ENCODE measurements around the gene OGDH. TPM values are rescaled to one million over a fixed set of nuclear protein-coding genes. Genes with fewer than 3 reads are reported as not detected.

OGDH gene
- 39.3 and 40.8 TPM in 2 replicates for total RNA-seq

DNA sequence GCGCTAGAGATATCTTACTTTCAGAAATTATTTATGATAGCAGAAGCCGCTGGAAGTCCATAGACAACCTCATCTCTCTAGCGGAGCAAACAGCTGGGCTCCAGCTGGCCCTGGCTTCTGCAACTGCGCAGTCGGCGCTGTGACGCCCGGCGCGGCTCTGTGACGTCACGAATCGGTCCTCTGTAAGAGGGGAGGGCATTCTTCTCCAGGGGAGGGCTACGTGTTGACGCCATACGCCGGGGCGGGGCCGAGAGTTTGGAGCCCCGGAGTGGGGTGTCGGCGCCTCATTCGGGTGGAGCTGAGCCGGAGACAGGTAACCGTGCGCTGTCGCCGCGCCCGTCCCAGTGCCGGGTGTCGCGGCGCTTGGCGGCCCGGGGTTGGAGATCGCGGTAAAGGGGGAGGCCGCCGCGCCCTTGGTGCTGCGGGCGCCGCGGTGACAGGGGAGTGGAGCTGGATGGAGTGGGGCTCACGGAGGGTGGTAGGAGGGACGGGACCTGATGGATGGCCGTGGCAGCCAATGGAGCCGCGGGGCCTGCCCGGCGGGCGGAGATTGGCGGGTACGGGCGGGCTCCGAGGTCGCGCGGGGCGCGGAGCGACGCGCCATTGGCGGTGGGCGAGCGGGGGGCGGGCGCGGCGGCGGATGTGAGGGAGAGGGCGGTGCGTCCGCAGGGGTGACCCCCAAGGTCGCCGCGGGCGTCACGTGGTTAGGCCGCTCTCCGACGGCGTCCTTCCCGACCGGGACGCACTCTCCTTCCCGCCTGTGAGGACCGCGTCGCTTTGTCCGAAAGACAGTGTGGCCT is at the start of gene OGDH:
TSS of gene OGDH (plus strand) at position 287 of the 800 bp plus-strand sequence. CDS start 17,717 bp downstream, outside the sequence.

DNA sequence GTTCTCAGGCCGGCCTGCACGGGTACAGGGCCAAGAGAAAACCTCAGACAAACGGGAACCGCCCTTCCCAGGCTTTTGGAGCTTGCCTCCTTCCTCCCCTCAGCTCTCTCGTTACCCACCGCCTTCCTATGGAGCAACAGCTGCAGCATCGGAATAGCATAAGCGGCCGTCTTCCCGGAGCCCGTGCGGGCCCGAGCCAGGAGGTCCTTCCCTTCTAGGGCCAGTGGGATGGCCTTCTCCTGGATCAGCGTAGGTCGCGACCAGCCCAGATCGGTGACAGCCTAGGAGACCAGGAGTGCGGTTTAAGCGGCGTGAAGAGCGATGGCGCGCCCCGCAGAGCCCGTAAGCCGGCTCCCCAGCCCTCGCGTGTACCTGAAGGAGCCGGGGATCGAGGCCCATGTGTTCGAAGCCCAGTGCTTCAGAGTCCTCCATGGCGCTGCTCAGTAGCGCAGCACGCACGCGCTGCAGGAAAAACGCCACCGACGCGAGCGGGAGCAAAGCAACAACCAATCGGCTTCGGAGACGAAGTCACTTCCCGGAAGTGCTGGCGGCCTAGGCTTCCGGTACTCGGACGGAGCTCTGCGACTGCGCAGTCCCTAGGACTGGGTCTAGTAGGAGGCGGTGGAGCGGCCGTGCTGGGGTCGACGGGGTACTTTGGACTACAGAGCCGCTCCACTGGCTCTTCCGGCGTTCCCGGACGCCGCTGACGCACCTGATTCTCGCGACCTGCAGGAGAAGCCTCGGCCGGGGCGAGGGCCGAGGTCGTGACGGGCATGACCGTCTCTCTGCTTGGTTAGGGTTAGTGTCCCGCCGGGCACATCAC is 32.8 kb upstream of the OGDH start, which contains the start of gene DDX56:
TSS of gene DDX56 (minus strand) at position 445 of the 823 bp plus-strand sequence. CDS start at position 432, 13 bp downstream.

DNA sequence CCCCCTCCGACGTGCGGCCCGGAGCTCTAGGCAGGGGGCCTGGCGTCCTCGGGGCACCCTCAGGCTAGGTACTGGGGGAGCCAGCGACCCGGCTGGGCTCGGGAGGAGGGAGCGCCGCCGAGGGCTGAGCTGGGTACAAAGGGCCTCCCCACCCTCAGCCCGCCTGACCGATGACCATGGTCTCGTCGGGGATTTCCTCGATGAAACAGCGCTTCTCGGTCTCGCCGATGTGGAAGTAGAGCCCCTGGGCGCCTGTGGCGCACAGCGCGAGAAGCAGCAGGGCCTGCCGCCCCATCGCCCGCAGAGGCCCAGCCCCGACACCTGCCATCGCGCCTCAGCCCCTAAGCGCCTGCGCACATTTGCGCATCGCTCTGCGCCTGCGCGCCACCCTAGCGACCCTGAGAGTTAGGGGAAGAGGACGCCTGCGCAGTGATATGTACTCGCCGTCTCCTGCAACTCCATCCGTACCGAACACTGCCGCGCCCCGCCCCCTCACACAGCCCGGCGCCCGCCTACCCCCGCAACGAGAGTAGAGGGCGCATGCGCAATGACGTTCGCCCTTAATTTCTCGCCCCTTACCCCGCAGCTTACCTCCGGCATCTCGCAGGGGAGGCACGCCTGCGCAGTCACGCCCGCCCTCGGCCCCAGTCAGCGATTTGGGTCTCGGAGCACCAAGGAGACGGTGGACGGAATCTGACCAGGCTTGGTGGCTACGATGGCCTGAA is 24.4 kb upstream of the OGDH start, which contains the start of gene TMED4:
TSS of gene TMED4 (minus strand) at position 353 of the 725 bp plus-strand sequence. CDS start at position 328, 25 bp downstream.

DNA sequence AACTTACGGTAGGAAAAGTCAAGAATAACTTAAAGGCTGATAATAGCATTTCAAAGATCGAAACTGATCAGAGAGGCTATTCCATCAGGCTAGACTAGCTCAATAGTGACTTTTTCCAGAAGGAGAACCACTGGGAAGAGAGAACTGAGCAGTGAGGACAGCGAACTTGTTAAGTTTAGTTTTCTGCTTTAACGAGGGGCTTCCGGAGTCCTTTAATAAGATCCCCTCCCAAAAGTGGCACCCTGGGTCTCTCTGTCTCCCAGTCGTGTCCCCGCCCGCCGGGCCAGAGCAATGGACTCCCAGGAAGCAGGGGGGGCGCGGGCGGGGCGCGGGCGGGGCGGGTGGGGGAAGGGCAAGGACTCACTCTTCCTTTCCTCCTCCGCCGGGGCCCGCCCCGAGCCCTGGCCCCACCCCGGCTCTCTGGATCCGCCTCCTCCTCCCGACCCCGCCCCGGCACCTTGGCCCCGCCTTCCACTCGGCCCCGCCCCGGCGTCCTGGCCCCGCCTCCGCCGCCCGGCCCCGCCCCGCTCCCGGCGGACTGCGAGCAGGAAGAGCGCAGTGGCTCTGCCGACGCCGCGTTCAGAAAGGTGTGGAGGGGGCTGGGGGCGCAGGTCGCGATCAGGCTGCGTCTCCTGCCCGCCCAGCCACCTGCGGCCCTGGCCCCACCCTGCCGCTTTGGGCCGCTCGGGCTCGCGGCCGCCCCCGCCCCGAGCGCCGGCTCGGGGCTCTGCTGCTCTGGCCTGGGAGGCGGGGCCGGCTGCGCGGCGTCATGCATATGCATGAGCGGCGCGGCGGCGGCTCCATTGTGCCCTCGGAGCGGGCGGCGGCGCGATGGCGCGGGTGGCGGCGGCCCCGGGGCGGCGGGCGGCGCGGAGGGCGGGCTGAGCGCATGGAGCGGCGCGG is 141.9 kb downstream of the OGDH start, which contains the start of gene ZMIZ2:
TSS of gene ZMIZ2 (plus strand) at position 803 of the 903 bp plus-strand sequence. CDS start 7,403 bp downstream, outside the sequence.

Other genes with a start within 250 kb of the OGDH start
- 39.7 and 41.3 TPM in 2 replicates for gene NUDCD3, start 116.0 kb upstream of the OGDH start, total RNA-seq
- gene NPC1L1, start 65.3 kb upstream of the OGDH start, total RNA-seq: not detected in 2 replicates
- gene DDX56, start 32.7 kb upstream of the OGDH start, total RNA-seq: 29.8 and 36.3 TPM in 2 replicates
- gene TMED4, start 24.4 kb upstream of the OGDH start, total RNA-seq: 62.8 and 88.8 TPM in 2 replicates
- 9.0 and 11.2 TPM in 2 replicates for gene ZMIZ2, start 142.2 kb downstream of the OGDH start, total RNA-seq
- 1,805 and 1,884 TPM in 2 replicates for gene PPIA, start 190.1 kb downstream of the OGDH start, total RNA-seq
- gene H2AZ2, start 241.5 kb downstream of the OGDH start, total RNA-seq: 80.1 and 89.7 TPM in 2 replicates